HG02884 (cell line): Measurements from ENCODE around the gene GIGYF2.

ENCODE experiments used
- ATAC-seq: cut with Tn5 transposase; IDR thresholded peaks from one replicate; pipeline ENCODE4 v1.9.1; 2021; ENCODE audit warnings: mild to moderate bottlenecking, moderate library complexity; ENCODE audit not compliant: unreplicated experiment

GIGYF2 gene

DNA sequence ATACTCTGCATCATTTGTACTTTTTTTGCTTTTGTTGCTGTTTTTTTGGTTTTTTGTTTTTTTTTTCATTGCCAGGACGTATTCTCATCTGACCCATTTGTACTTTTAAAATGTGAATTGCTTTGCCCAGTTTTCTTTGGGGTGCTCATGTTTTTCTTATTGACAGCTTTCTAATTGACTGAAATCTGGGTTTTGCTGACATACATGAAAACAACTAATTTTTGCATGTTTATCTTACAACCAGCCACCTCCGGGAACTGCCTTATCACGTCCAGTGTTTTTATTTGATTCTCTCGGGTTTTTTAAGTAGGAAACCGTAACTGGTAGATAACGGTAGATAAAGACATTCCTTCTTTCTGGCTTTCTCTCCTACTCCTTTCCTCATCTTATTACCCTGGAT, 211.6 kb downstream of the GIGYF2 start:
- ATAC-seq = no peak
